Measurements from ENCODE around the gene CNIH3. TPM values are rescaled to one million over a fixed set of nuclear protein-coding genes. Genes with fewer than 3 reads are reported as not detected.

CNIH3 gene
- total and polyA plus RNA-seq, 2 of the 4 experiments (the other 2 are of a cell fraction), result 2.0 to 2.9 TPM

DNA sequence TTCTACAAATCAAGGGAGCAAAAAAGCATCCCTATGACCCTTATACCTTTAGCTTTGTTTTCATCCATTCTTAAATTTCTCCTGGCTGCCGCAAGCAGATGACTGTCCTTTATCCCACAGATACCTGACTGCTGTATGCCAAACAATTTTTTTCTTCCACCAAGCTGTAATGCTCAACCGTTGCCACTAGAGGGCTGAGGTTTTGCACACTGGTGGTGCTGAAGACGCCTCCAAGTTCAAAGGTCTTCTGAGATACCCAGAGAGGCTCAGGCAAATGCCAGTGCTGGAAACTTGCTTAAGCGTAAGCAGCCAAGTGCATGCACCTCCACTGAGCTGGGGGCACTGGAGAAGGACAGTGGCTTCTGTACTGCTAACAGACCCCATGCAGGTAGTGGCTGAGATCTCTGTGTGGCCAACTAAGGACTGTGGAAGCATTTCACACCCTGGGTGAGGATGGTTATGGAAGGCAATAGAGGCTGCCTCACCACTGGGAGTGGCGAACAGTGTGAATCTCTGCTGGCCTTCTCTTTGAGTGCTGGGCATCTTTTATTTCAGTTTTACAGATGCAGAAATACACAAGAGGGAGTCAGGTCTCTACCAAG lies 28.5 kb downstream of the CNIH3 start:
- Histone ChIP-seq H3K79me1 (ENCODE audit: low read depth in 1 of 2, low read length in 2 of 2) (peaks cover 0 to 23% of the 10 kb centered on the region in 2 experiments; a peak in 1 of 4 replicates), H3K27ac (ENCODE audit: insufficient read depth, low read length) (no peak overlapping the region), H3K4me1 (ENCODE audit: control insufficient read depth, insufficient read depth, low read length) (peaks cover 6% of the 10 kb centered on the region; the same call in 1 of the 2 replicates), H2AFZ (replicated peaks; ENCODE audit: low read length, poor library complexity) (no peak overlapping the region), H2AK5ac (ENCODE audit: low read depth, low read length) (no peak overlapping the region), H3K18ac (ENCODE audit: low read depth, low read length) (no peak overlapping the region), H3K4me2 (ENCODE audit: low read depth, low read length) (no peak overlapping the region), H4K20me1 (ENCODE audit: insufficient read depth, low read length) (no peaks in the 10 kb centered on the region), H4K5ac (ENCODE audit: low read depth, low read length) (no peak overlapping the region), H3K9ac (ENCODE audit: low read depth, low read length) (no peak overlapping the region), H2BK5ac (ENCODE audit: low read depth, low read length, poor library complexity, severe bottlenecking) (no peak overlapping the region), H3K9me1 (ENCODE audit: insufficient read depth, low read length) (0 out of 2 replicates have a peak, but pooled peaks cover 10% of the 10 kb centered on the region), H3K14ac (replicated peaks; ENCODE audit: low read depth, low read length) (no peak overlapping the region), H3K36me3 (ENCODE audit: control insufficient read depth, insufficient read depth, low read length) (no peaks in the 10 kb centered on the region), H4K8ac (ENCODE audit: low read depth in 2 of 2, low read length in 2 of 2) (no peak overlapping the region), H3K23ac (ENCODE audit: low read depth, low read length) (no peak overlapping the region), H3K56ac (ENCODE audit: extremely low read depth, insufficient read depth, low read length) (no peak overlapping the region), H2BK120ac (ENCODE audit: low read depth, low read length) (no peak overlapping the region), H2BK15ac (ENCODE audit: low read depth, low read length) (no peak overlapping the region), H3K9me3 (ENCODE audit: control insufficient read depth, insufficient read depth, low read length) (no peaks in the 10 kb centered on the region), H3K4ac (ENCODE audit: low read depth, low read length) (no peak overlapping the region), H2BK20ac (ENCODE audit: low read depth, low read length) (no peak overlapping the region), H4K91ac (ENCODE audit: insufficient read depth, low read depth, low read length) (no peak overlapping the region), H2AK9ac (replicated peaks; ENCODE audit: low read depth, low read length, poor library complexity) (no peak overlapping the region), H3K27me3 (ENCODE audit: control insufficient read depth, insufficient read depth, low read length) (no peaks in the 10 kb centered on the region), H3K4me3 (ENCODE audit: insufficient read depth, low read depth, low read length) (no peak overlapping the region)
- TF ChIP-seq RAD21 (IDR thresholded peaks at IDR 0.05; ENCODE audit: low read length) (peak; percentile 65), BHLHE40 (IDR thresholded peaks at IDR 0.05; ENCODE audit: low read depth, low read length) (no peak), RCOR1 (IDR thresholded peaks at IDR 0.05; ENCODE audit: insufficient replicate concordance, low read length) (no peak), SMC3 (IDR thresholded peaks at IDR 0.05; ENCODE audit: low read depth, low read length) (peak; percentile 80), MXI1 (IDR thresholded peaks at IDR 0.05; ENCODE audit: borderline replicate concordance, low read depth, low read length) (no peak)
- TF ChIP-seq, protein P1, sequence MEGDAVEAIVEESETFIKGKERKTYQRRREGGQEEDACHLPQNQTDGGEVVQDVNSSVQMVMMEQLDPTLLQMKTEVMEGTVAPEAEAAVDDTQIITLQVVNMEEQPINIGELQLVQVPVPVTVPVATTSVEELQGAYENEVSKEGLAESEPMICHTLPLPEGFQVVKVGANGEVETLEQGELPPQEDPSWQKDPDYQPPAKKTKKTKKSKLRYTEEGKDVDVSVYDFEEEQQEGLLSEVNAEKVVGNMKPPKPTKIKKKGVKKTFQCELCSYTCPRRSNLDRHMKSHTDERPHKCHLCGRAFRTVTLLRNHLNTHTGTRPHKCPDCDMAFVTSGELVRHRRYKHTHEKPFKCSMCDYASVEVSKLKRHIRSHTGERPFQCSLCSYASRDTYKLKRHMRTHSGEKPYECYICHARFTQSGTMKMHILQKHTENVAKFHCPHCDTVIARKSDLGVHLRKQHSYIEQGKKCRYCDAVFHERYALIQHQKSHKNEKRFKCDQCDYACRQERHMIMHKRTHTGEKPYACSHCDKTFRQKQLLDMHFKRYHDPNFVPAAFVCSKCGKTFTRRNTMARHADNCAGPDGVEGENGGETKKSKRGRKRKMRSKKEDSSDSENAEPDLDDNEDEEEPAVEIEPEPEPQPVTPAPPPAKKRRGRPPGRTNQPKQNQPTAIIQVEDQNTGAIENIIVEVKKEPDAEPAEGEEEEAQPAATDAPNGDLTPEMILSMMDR (conservative IDR thresholded peaks at IDR 0.05; ENCODE audit: low read depth, low read length), result peak; percentile 74
- ChIA-PET CTCF (interaction anchor here (0.6 to 1.5 kb wide), 11 partner anchors 9 to 212 kb away, joined by 3 to 9 read pairs (median 3); no protein-coding TSS in a partner anchor), POLR2A (ENCODE audit: unreplicated experiment) (no interaction called here)
- in situ Hi-C loops (cut with MboI; ENCODE audit: low sequenced_read_pairs) (loop anchor here (5.0 to 10.0 kb wide), 2 partner anchors 127 to 210 kb away; no protein-coding TSS in a partner anchor), intact Hi-C loops (cut with micrococcal nuclease) (loop anchor here (1.0 kb wide), 2 partner anchors 131 to 208 kb away; no protein-coding TSS in a partner anchor), dilution Hi-C loops (cut with HindIII; ENCODE audit: low sequenced_read_pairs, unreplicated experiment) (no loop called here)
- BruUV-seq (replicated peaks), result no TSS peak
- ATAC-seq (ENCODE audit: low read depth) (peak; percentile 96), DNase-seq (peak; percentile 55)
- 18% methylated on average over 2 of the region's 5 CpGs; no CpG with 5 or more reads in 1 of the 2 experiments for WGBS, 2 experiments (ENCODE audit: extremely low coverage in 2 of 2, insufficient read length in 1 of 2)

Measured in IMR-90 (cell line).